HepG2 (cell line): ENCODE data around the gene MRPL36. TPM values are rescaled to one million over a fixed set of nuclear protein-coding genes. Genes with fewer than 3 reads are reported as not detected.

Experiments used
- BCL6 ChIP-seq: IDR thresholded peaks from 2 replicates; pipeline ENCODE4 v1.6.1; 2016; ENCODE audit warnings: missing genetic modification reagents, missing compliant biosample characterization
- GATA4 ChIP-seq: sonication (generic); IDR thresholded peaks from 2 replicates; pipeline ENCODE4 v1.6.1; 2016; ENCODE audit warnings: antibody characterized with exemption, low read depth, borderline replicate concordance
- HHEX ChIP-seq: IDR thresholded peaks from 2 replicates; pipeline ENCODE4 v1.6.1; 2016; ENCODE audit warnings: control low read depth
- IKZF1 ChIP-seq: fragments of 450-650 bp; IDR thresholded peaks from 2 replicates; pipeline ENCODE4 v1.7.1; 2016
- KLF9 ChIP-seq: IDR thresholded peaks from 2 replicates; pipeline ENCODE4 v1.6.1; 2016; ENCODE audit warnings: low read depth
- NCOA2 ChIP-seq: sonication (generic); formaldehyde crosslinking; IDR thresholded peaks from 2 replicates; pipeline ENCODE4 v1.8.0; 2022; ENCODE audit warnings: inconsistent platforms
- RFX1 ChIP-seq: fragments of 450-650 bp; IDR thresholded peaks from 2 replicates; pipeline ENCODE4 v1.6.1; 2017
- SMARCE1 ChIP-seq: fragments of 450-650 bp; IDR thresholded peaks from 2 replicates; pipeline ENCODE4 v1.6.1; 2017; ENCODE audit warnings: borderline replicate concordance
- TBX2 ChIP-seq: sonication (generic); formaldehyde crosslinking; IDR thresholded peaks from 2 replicates; pipeline ENCODE4 v1.5.0; 2020; ENCODE audit warnings: missing genetic modification reagents, mild to moderate bottlenecking, borderline replicate concordance
- THYN1 ChIP-seq: sonication (generic); formaldehyde crosslinking; IDR thresholded peaks from 2 replicates; pipeline ENCODE4 v1.8.1; 2023; ENCODE audit warnings: low read depth, mild to moderate bottlenecking, moderate library complexity, missing genetic modification reagents, borderline replicate concordance
- ZFP41 ChIP-seq: sonication (generic); formaldehyde crosslinking; IDR thresholded peaks from 2 replicates; pipeline ENCODE4 v1.4.0; 2020; ENCODE audit warnings: mild to moderate bottlenecking, missing genetic modification reagents, borderline replicate concordance
- ZNF350 ChIP-seq: sonication (generic); formaldehyde crosslinking; IDR thresholded peaks from 2 replicates; pipeline ENCODE4 v1.4.0; 2020; ENCODE audit warnings: mild to moderate bottlenecking, low read depth, missing genetic modification reagents, borderline replicate concordance
- ZNF672 ChIP-seq: sonication (generic); formaldehyde crosslinking; IDR thresholded peaks from 2 replicates; pipeline ENCODE4 v1.8.1; 2022; ENCODE audit warnings: missing genetic modification reagents
- ZNF879 ChIP-seq: sonication (generic); formaldehyde crosslinking; IDR thresholded peaks from 2 replicates; pipeline ENCODE4 v1.8.1; 2023; ENCODE audit warnings: missing genetic modification reagents
- polyA plus RNA-seq, 8 experiments: library from polyadenylated mRNA; depleted of rRNA in 3 of 8; stranded (reverse) in 7 of 8; unstranded in 1 of 8; fragments of >200 nt; fragmentation: Illumina TruSeq in 4 of 8; extraction: Trizol in 4 of 8; gene quantifications; 2 replicates each; pipeline versions ENCODE4 v1.2.1 to v1.2.3, GENCODE V29; 2011 to 2016; ENCODE audit warnings: low read depth in 4 of 8, missing spikeins in 1 of 8, mixed read lengths in 1 of 8; ENCODE audit not compliant: insufficient read depth in 1 of 8
- total RNA-seq, 5 experiments: library from RNA; depleted of rRNA; stranded (reverse); fragments of >200 nt; fragmentation: Illumina TruSeq; extraction: Trizol; gene quantifications; 2 replicates each; pipeline ENCODE4 v1.2.3, GENCODE V29; 2016; ENCODE audit warnings: low read depth in 1 of 5
- TF ChIP-seq, protein P1 (sequence below): sonication (generic); formaldehyde crosslinking; IDR thresholded peaks from 2 replicates; pipeline ENCODE4 v1.5.1; 2020; ENCODE audit warnings: mild to moderate bottlenecking, missing genetic modification reagents, borderline replicate concordance
- TF ChIP-seq, protein P2 (sequence below): sonication (generic); formaldehyde crosslinking; IDR thresholded peaks from 2 replicates; pipeline ENCODE4 v1.4.0; 2020; ENCODE audit warnings: missing genetic modification reagents
- TF ChIP-seq, protein P3 (sequence below): sonication (generic); formaldehyde crosslinking; IDR thresholded peaks from 2 replicates; pipeline ENCODE4 v1.5.0; 2020; ENCODE audit warnings: missing genetic modification reagents
- TF ChIP-seq, protein P4 (sequence below): sonication (generic); formaldehyde crosslinking; IDR thresholded peaks from 2 replicates; pipeline ENCODE4 v1.5.0; 2020; ENCODE audit warnings: mild to moderate bottlenecking, low read depth, missing genetic modification reagents, borderline replicate concordance
- TF ChIP-seq, protein P5 (sequence below): sonication (generic); formaldehyde crosslinking; IDR thresholded peaks from 2 replicates; pipeline ENCODE4 v1.8.0; 2022; ENCODE audit warnings: missing genetic modification reagents, mild to moderate bottlenecking, borderline replicate concordance

Gene MRPL36
- total and polyA plus RNA-seq, 2 of the 13 experiments (the other 11 are each of a cell fraction or from before 2014, with no cell fraction given): 71.3 to 113 TPM

DNA sequence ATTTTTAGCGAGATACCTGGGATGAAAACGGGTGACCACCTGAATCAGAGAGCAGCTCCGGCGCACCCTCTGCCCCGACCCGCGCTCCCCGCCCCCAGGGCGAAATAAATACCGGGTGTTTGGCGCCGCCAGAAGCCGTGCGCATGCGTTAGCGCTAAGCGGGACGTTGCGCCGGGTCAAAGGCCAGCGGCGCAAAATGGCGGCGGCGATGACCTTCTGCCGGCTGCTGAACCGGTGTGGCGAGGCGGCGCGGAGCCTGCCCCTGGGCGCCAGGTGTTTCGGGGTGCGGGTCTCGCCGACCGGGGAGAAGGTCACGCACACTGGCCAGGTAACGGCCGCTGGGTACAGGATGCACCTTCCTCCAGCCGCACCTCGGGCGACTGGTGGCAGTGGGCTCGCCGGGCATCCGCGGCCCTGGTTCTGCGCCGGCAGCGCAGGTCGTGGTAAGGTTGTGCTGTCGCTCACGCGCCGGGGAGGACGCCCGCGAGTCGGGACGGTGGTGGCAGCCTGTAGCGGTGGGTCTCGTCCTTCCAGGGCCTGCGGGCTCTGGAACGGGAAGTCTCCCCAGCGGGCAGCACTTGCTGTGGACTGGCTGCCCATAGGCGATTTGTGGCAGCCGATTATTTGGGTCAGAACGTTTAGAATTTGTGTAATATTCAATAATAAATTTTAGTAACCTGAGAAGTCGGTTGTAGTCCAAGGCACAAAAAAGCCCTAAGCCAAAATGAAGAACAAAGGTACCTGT, 1.8 kb upstream of the MRPL36 start, which contains the start of gene NDUFS6 (continued):
- TF ChIP-seq, protein P1, sequence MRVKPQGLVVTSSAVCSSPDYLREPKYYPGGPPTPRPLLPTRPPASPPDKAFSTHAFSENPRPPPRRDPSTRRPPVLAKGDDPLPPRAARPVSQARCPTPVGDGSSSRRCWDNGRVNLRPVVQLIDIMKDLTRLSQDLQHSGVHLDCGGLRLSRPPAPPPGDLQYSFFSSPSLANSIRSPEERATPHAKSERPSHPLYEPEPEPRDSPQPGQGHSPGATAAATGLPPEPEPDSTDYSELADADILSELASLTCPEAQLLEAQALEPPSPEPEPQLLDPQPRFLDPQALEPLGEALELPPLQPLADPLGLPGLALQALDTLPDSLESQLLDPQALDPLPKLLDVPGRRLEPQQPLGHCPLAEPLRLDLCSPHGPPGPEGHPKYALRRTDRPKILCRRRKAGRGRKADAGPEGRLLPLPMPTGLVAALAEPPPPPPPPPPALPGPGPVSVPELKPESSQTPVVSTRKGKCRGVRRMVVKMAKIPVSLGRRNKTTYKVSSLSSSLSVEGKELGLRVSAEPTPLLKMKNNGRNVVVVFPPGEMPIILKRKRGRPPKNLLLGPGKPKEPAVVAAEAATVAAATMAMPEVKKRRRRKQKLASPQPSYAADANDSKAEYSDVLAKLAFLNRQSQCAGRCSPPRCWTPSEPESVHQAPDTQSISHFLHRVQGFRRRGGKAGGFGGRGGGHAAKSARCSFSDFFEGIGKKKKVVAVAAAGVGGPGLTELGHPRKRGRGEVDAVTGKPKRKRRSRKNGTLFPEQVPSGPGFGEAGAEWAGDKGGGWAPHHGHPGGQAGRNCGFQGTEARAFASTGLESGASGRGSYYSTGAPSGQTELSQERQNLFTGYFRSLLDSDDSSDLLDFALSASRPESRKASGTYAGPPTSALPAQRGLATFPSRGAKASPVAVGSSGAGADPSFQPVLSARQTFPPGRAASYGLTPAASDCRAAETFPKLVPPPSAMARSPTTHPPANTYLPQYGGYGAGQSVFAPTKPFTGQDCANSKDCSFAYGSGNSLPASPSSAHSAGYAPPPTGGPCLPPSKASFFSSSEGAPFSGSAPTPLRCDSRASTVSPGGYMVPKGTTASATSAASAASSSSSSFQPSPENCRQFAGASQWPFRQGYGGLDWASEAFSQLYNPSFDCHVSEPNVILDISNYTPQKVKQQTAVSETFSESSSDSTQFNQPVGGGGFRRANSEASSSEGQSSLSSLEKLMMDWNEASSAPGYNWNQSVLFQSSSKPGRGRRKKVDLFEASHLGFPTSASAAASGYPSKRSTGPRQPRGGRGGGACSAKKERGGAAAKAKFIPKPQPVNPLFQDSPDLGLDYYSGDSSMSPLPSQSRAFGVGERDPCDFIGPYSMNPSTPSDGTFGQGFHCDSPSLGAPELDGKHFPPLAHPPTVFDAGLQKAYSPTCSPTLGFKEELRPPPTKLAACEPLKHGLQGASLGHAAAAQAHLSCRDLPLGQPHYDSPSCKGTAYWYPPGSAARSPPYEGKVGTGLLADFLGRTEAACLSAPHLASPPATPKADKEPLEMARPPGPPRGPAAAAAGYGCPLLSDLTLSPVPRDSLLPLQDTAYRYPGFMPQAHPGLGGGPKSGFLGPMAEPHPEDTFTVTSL (CRISPR knock-in tag): no peak
- TF ChIP-seq, protein P2, sequence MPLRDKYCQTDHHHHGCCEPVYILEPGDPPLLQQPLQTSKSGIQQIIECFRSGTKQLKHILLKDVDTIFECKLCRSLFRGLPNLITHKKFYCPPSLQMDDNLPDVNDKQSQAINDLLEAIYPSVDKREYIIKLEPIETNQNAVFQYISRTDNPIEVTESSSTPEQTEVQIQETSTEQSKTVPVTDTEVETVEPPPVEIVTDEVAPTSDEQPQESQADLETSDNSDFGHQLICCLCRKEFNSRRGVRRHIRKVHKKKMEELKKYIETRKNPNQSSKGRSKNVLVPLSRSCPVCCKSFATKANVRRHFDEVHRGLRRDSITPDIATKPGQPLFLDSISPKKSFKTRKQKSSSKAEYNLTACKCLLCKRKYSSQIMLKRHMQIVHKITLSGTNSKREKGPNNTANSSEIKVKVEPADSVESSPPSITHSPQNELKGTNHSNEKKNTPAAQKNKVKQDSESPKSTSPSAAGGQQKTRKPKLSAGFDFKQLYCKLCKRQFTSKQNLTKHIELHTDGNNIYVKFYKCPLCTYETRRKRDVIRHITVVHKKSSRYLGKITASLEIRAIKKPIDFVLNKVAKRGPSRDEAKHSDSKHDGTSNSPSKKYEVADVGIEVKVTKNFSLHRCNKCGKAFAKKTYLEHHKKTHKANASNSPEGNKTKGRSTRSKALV (CRISPR knock-in tag): peak; percentile 41; the same call in 1 of the 2 replicates
- TF ChIP-seq HHEX (CRISPR knock-in tag) (no peak), RFX1 (no peak), ZFP41 (CRISPR knock-in tag) (no peak), KLF9 (CRISPR knock-in tag) (no peak), ZNF672 (CRISPR knock-in tag) (no peak), NCOA2 (CRISPR knock-in tag) (peak; percentile 31; the same call in 1 of the 2 replicates), SMARCE1 (no peak), BCL6 (peak; percentile 42; the same call in 1 of the 2 replicates), THYN1 (no peak), IKZF1 (no peak), ZNF350 (peak; percentile 46), TBX2 (peak; percentile 63; the same call in 1 of the 2 replicates), GATA4 (no peak; the same call in 1 of the 2 replicates), ZNF879 (CRISPR knock-in tag) (no peak)
- TF ChIP-seq, protein P3, sequence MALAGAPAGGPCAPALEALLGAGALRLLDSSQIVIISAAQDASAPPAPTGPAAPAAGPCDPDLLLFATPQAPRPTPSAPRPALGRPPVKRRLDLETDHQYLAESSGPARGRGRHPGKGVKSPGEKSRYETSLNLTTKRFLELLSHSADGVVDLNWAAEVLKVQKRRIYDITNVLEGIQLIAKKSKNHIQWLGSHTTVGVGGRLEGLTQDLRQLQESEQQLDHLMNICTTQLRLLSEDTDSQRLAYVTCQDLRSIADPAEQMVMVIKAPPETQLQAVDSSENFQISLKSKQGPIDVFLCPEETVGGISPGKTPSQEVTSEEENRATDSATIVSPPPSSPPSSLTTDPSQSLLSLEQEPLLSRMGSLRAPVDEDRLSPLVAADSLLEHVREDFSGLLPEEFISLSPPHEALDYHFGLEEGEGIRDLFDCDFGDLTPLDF (CRISPR knock-in tag): peak; percentile 71
- TF ChIP-seq, protein P4, sequence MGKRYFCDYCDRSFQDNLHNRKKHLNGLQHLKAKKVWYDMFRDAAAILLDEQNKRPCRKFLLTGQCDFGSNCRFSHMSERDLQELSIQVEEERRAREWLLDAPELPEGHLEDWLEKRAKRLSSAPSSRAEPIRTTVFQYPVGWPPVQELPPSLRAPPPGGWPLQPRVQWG (CRISPR knock-in tag): no peak
- TF ChIP-seq, protein P5, sequence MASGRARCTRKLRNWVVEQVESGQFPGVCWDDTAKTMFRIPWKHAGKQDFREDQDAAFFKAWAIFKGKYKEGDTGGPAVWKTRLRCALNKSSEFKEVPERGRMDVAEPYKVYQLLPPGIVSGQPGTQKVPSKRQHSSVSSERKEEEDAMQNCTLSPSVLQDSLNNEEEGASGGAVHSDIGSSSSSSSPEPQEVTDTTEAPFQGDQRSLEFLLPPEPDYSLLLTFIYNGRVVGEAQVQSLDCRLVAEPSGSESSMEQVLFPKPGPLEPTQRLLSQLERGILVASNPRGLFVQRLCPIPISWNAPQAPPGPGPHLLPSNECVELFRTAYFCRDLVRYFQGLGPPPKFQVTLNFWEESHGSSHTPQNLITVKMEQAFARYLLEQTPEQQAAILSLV (CRISPR knock-in tag): peak; percentile 84; the same call in 1 of the 2 replicates
